K562 (cell line): ENCODE measurements around the gene COMP. TPM values are rescaled to one million over a fixed set of nuclear protein-coding genes. Genes with fewer than 3 reads are reported as not detected.

Source experiments
- ATAC-seq: fragments of 200-7000 bp; cut with Tn5 transposase; 3 replicates; pipeline ENCODE4 v1.9.1; 2020; ENCODE audit warnings: moderate library complexity
- BruUV-seq: library from RNA; stranded (reverse); fragments of 400-500 nt; replicated peaks from 2 replicates; lab custom pipeline; 2021; lab: Mats Ljungman, UMichigan
- CTCF ChIA-PET: fragments of 300-600 bp; formaldehyde crosslinking; extraction: SDS; loops from one replicate; lab custom pipeline; 2021; ENCODE audit warnings: low intra/inter-chr PET ratio; lab: Yijun Ruan, JAX
- POLR2A ChIA-PET: fragments of 300-600, 350-650 bp; sonication (Branson Sonifier 250); formaldehyde crosslinking; extraction: SDS; loops from one replicate; lab custom pipeline; 2021; ENCODE audit warnings: antibody characterized with exemption, inconsistent platforms; lab: Yijun Ruan, JAX
- DNase-seq, 4 experiments: peaks; one replicate each; pipeline versions ENCODE4 v3.0.0 to v3.0.0-alpha.2; 2011 to 2018; ENCODE audit warnings: low spot score in 3 of 4, mixed read lengths in 3 of 4; ENCODE audit errors: extremely low read depth in 1 of 4
- FAIRE-seq: peaks from 2 replicates; lab custom pipeline; 2011; peaks lifted over from hg19 to GRCh38; lab: Jason Lieb, UNC
- H2AFZ ChIP-seq: 2 replicates; pipeline ENCODE4 v1.6.0; 2011; ENCODE audit warnings: low read depth, low read length, control low read depth, inconsistent platforms
- H3K27ac ChIP-seq: fragments of 200-600 bp; 3 replicates; pipeline ENCODE4 v1.8.0; 2011; ENCODE audit warnings: low read depth, mild to moderate bottlenecking, control low read depth, inconsistent platforms, low read length, moderate library complexity, mixed read lengths; ENCODE audit errors: extremely low read depth
- H3K27me3 ChIP-seq, 2 experiments: fragments of 300-600 bp in 1 of 2; 2 replicates in 1 of 2; 3 replicates in 1 of 2; pipeline versions ENCODE4 v1.6.0 to v1.8.0; 2011; ENCODE audit warnings: inconsistent platforms in 2 of 2, low read length in 2 of 2, mild to moderate bottlenecking in 1 of 2, mixed read lengths in 1 of 2, moderate library complexity in 1 of 2; ENCODE audit not compliant: control insufficient read depth in 2 of 2, insufficient read depth in 2 of 2
- H3K36me3 ChIP-seq: fragments of 300-600 bp; 3 replicates; pipeline ENCODE4 v1.8.0; 2011; ENCODE audit warnings: mild to moderate bottlenecking, low read length, inconsistent platforms; ENCODE audit not compliant: control insufficient read depth, insufficient read depth
- H3K4me1 ChIP-seq, 2 experiments: fragments of 200-600 bp in 1 of 2; replicated peaks in 1 of 2; 2 replicates in 1 of 2; 3 replicates in 1 of 2; pipeline versions ENCODE4 v1.5.1 to v1.8.0; 2011; ENCODE audit warnings: inconsistent platforms in 2 of 2, low read length in 2 of 2, mild to moderate bottlenecking in 1 of 2, mixed read lengths in 1 of 2, moderate library complexity in 1 of 2; ENCODE audit not compliant: control insufficient read depth in 2 of 2, insufficient read depth in 2 of 2
- H3K4me2 ChIP-seq: 2 replicates; pipeline ENCODE4 v1.6.1; 2011; ENCODE audit warnings: low read length, control low read depth, inconsistent platforms, mixed read lengths; ENCODE audit not compliant: insufficient read depth
- H3K4me3 ChIP-seq: fragments of 200-600 bp; sonication (generic), shearing (Covaris generic); 2 replicates; pipeline ENCODE4 v1.5.1; 2016; ENCODE audit warnings: control low read depth, inconsistent platforms
- H3K79me2 ChIP-seq: fragments of 200-600 bp; 3 replicates; pipeline ENCODE4 v1.8.0; 2011; ENCODE audit warnings: low read length, inconsistent platforms; ENCODE audit not compliant: control insufficient read depth, insufficient read depth
- H3K9ac ChIP-seq, 2 experiments: 2 replicates each; pipeline versions ENCODE4 v1.6.0 to v1.6.1; 2011; ENCODE audit warnings: low read depth in 2 of 2, low read length in 2 of 2, control low read depth in 1 of 2, inconsistent platforms in 1 of 2, mild to moderate bottlenecking in 1 of 2, mixed read lengths in 1 of 2; ENCODE audit not compliant: insufficient read depth in 1 of 2
- H3K9me1 ChIP-seq: one replicate; pipeline ENCODE4 v1.6.0; 2011; ENCODE audit warnings: inconsistent platforms, mild to moderate bottlenecking, low read length, moderate library complexity; ENCODE audit not compliant: control insufficient read depth, insufficient read depth
- H3K9me3 ChIP-seq: replicated peaks from 2 replicates; pipeline ENCODE4 v1.5.1; 2011; ENCODE audit warnings: low read depth, low read length, inconsistent platforms; ENCODE audit not compliant: control insufficient read depth, insufficient read depth
- H4K20me1 ChIP-seq: replicated peaks from 2 replicates; pipeline ENCODE4 v1.6.1; 2011; ENCODE audit warnings: low read length, inconsistent platforms, mixed read lengths; ENCODE audit not compliant: control insufficient read depth, insufficient read depth
- DPF2 ChIP-seq: fragments of 450-650 bp; IDR thresholded peaks from 2 replicates; pipeline ENCODE4 v1.6.1; 2016
- HOXB6 ChIP-seq: fragments of 250-450 bp; sonication (Bioruptor Pico); IDR thresholded peaks from 2 replicates; pipeline ENCODE4 v1.5.1; 2022; ENCODE audit warnings: mild to moderate bottlenecking, borderline replicate concordance
- MGA ChIP-seq: fragments of 450-650 bp; IDR thresholded peaks from 2 replicates; pipeline ENCODE4 v1.6.1; 2016; ENCODE audit warnings: mild to moderate bottlenecking, moderate library complexity
- NR4A1 ChIP-seq, 2 experiments: fragments of 250-450 bp in 1 of 2; fragments of 450-650 bp in 1 of 2; sonication (Bioruptor Pico) in 1 of 2; IDR thresholded peaks; 2 replicates each; pipeline versions ENCODE4 v1.4.0 to v1.6.1; 2016 to 2020; ENCODE audit warnings: mild to moderate bottlenecking in 2 of 2, missing compliant biosample characterization in 1 of 2, missing genetic modification characterization in 1 of 2, moderate library complexity in 1 of 2
- PHB ChIP-seq: fragments of 250-450 bp; sonication (Bioruptor Pico); IDR thresholded peaks from 2 replicates; pipeline ENCODE4 v1.5.0; 2021
- PHF21A ChIP-seq: fragments of 450-650 bp; IDR thresholded peaks from 2 replicates; pipeline ENCODE4 v1.6.1; 2017; ENCODE audit warnings: low read depth, borderline replicate concordance
- SOX6 ChIP-seq: fragments of 450-650 bp; IDR thresholded peaks from 2 replicates; pipeline ENCODE4 v1.6.1; 2014; ENCODE audit warnings: mild to moderate bottlenecking
- TCF15 ChIP-seq: fragments of 250-450 bp; sonication (Bioruptor Pico); IDR thresholded peaks from 2 replicates; pipeline ENCODE4 v1.8.0; 2022; ENCODE audit warnings: moderate library complexity, mild to moderate bottlenecking, inconsistent platforms
- ZNF24 ChIP-seq: fragments of 450-650 bp; IDR thresholded peaks from 2 replicates; pipeline ENCODE4 v1.6.1; 2016
- ZNF274 ChIP-seq: IDR thresholded peaks from 2 replicates; pipeline ENCODE4 v1.6.1; 2011; ENCODE audit warnings: low read depth, mild to moderate bottlenecking, low read length, moderate library complexity, borderline replicate concordance
- WGBS: fragments of 100-300 bp; shearing (Covaris generic); methylation state at CpG from one replicate; pipeline ENCODE4 v1.1.6; 2016; ENCODE audit warnings: low coverage, mixed read lengths; ENCODE audit not compliant: insufficient coverage; ENCODE audit errors: missing lambda C conversion rate; 5-methylcytosine and 5-hydroxymethylcytosine counted together
- in situ Hi-C: fragments of 300-500 bp; cut with MboI; formaldehyde crosslinking; loops from 4 replicates; pipeline ENCODE4 v1.15.0; 2018; ENCODE audit warnings: inconsistent platforms, mixed read lengths
- intact Hi-C: fragments of 100-400 bp; cut with micrococcal nuclease; formaldehyde crosslinking; loops from 2 replicates; pipeline ENCODE4 v1.14.2; 2022
- polyA plus RNA-seq, 8 experiments: library from polyadenylated mRNA; depleted of rRNA in 4 of 8; stranded (reverse) in 5 of 8; unstranded in 3 of 8; fragments of >200 nt; fragmentation: Nextera tagmentation in 2 of 8; fragmentation: Illumina TruSeq in 1 of 8; extraction: Ambion mirVana in 2 of 8; extraction: Trizol in 1 of 8; gene quantifications; 2 replicates each; pipeline versions ENCODE4 v1.2.1 to v1.2.3, GENCODE V29; 2011 to 2014; ENCODE audit warnings: inconsistent platforms in 1 of 8, missing spikeins in 1 of 8
- total RNA-seq, 7 experiments: library from RNA; depleted of rRNA in 6 of 7; stranded (reverse); fragments of >200 nt in 6 of 7; fragmentation: Illumina TruSeq in 2 of 7; extraction: Trizol in 2 of 7; gene quantifications; 2 replicates each; pipeline versions ENCODE4 v1.2.1 to v1.2.3, GENCODE V29; 2011 to 2021; ENCODE audit warnings: low replicate concordance in 1 of 7

The COMP gene
- total and polyA plus RNA-seq, 9 of the 15 experiments (the other 6 are each of a cell fraction or from before 2014, with no cell fraction given), result 0.07 TPM; not detected in 8

- 15% methylated on average over 9 of the region's 9 CpGs for WGBS
- no peak overlapping the region for H2AFZ ChIP-seq
- FAIRE-seq (no peak), DNase-seq (no peak), ATAC-seq (no peak)
- no peaks in the 10 kb centered on the region; the same call in 1 of the 2 replicates for H3K9me3 ChIP-seq
- ChIA-PET POLR2A (interaction anchor here (0.6 kb wide), 2 partner anchors 10 to 145 kb away, joined by 3 read pairs; no protein-coding TSS in a partner anchor), CTCF (no interaction called here)
- H4K20me1 ChIP-seq, result peaks cover 21% of the 10 kb centered on the region
- H3K27ac ChIP-seq, result no peak overlapping the region
- no peak overlapping the region for H3K4me2 ChIP-seq
- no peaks in the 10 kb centered on the region for H3K79me2 ChIP-seq
- no peaks in the 10 kb centered on the region for H3K36me3 ChIP-seq
- peaks cover 0 to 69% of the 10 kb centered on the region in 2 experiments; a peak in 4 of 5 replicates for H3K4me1 ChIP-seq
- no TSS peak for BruUV-seq
- in situ Hi-C loops (no loop called here), intact Hi-C loops (loop anchor here (1.0 to 5.0 kb wide), 3 partner anchors 74 to 214 kb away; no protein-coding TSS in a partner anchor)
- peaks cover 14 to 53% of the 10 kb centered on the region in 2 experiments; a peak in 4 of 5 replicates for H3K27me3 ChIP-seq
- TF ChIP-seq ZNF274 (no peak), SOX6 (no peak), PHB (CRISPR knock-in tag) (no peak), HOXB6 (CRISPR knock-in tag) (no peak), MGA (no peak), DPF2 (no peak), NR4A1 (CRISPR knock-in tag; IDR thresholded peaks at IDR 0.05) (no peak), NR4A1 (tag; IDR thresholded peaks at IDR 0.05) (no peak), TCF15 (CRISPR knock-in tag) (no peak), PHF21A (no peak), ZNF24 (no peak)
- H3K9me1 ChIP-seq, result no peaks in the 10 kb centered on the region
- H3K9ac ChIP-seq, result peak overlapping the region in 1 of 2 experiments; percentile 27; a peak in 1 of 4 replicates
- no peak overlapping the region for H3K4me3 ChIP-seq
Observed at GRCh38 chr19:18773682-18774081, 17.4 kb downstream of the COMP start.
